Inflammatory macrophage treated with lipopolysaccharide for 1 hour (primary cell): ENCODE measurements around the gene SLC38A3.
A peak's percentile ranks its signal among the peaks of the same experiment; 100 is the strongest.

Source experiments
- DNase-seq, 2 donors: peaks; one replicate each; pipeline ENCODE4 v3.0.0-alpha.2; 2020 to 2022

Gene SLC38A3

GRCh38 chr3:50169232-50169832 lies 35.7 kb upstream of the SLC38A3 start:
- no peak for DNase-seq

- no peak for DNase-seq
Observed at GRCh38 chr3:50169858-50170257, 35.2 kb upstream of the SLC38A3 start.

DNA sequence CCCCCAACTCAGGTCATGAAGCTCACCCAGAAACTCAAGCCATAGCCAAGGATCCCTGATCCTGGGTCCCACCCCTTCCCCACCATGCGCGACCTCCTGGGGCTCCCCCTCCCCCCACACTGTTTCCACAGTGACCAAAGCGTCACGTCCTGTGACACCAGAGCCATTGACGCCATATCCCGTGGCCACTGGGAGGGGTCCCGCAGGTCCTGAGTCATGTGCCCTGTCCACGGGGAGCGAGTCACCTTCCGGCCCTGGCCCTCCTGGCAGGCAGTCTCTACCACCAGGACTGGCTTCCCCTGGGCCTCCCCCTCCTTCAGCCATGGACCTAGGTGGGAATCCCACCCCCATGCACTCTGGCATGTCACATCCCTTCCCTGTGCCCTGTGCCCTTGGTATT lies 34.4 kb upstream of the SLC38A3 start:
- peak in 1 of 2 donors; percentile 22 for DNase-seq

GRCh38 chr3:50171540-50172301 lies 33.4 kb upstream of the SLC38A3 start:
- no peak for DNase-seq

- DNase-seq: no peak
Observed at GRCh38 chr3:50172626-50173220, 32.3 kb upstream of the SLC38A3 start.

DNA sequence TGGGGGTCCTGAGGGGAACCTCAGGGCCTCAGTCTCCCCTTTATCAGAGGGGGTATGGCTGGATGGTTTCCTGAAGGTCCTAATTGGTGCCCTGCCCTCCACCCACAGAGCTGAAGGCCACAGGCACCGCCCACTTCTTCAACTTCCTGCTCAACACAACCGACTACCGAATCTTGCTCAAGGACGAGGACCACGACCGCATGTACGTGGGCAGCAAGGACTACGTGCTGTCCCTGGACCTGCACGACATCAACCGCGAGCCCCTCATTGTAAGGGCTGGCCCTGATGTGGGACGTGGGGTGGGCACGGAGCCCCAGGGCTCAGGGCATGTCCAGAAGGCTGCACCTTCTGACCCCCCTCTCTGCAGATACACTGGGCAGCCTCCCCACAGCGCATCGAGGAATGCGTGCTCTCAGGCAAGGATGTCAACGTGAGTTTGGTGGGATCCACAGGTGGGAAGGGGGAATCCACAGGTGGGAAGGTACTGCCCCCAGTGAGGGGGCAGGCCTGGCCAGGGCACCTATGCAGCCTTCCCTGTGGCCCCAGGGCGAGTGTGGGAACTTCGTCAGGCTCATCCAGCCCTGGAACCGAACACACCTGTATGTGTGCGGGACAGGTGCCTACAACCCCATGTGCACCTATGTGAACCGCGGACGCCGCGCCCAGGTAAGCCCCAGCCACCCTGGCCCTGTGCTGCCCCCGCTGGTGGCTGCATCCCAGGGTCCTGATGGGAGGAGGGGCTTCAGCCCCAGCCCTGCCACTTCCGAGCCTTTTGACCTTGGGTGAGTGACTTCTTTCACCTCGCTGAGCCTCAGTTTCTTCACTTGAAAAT lies 31.2 kb upstream of the SLC38A3 start:
- peak; percentile 58 to 71 for DNase-seq

DNA sequence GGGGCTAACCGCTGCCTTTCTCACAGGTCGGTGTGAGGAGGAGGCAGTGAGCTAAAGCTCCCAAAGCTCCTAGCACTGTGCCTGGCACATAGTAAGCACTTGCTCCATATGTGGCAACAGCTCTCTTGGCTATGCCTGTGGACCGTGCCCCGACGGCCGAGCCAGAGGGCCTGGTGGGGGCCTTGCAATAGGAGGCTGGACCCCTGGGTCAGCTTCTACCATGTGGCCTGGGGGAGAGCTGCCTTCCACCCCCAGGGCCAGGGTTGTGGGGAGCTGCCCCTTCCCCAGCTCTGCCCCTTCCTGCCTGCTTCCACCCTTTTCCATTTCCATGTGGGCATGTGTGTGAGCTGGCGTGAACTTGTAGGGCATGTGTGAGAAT lies 30.6 kb upstream of the SLC38A3 start:
- DNase-seq: no peak

GRCh38 chr3:50174947-50175524 lies 30.0 kb upstream of the SLC38A3 start:
- no peak for DNase-seq

DNA sequence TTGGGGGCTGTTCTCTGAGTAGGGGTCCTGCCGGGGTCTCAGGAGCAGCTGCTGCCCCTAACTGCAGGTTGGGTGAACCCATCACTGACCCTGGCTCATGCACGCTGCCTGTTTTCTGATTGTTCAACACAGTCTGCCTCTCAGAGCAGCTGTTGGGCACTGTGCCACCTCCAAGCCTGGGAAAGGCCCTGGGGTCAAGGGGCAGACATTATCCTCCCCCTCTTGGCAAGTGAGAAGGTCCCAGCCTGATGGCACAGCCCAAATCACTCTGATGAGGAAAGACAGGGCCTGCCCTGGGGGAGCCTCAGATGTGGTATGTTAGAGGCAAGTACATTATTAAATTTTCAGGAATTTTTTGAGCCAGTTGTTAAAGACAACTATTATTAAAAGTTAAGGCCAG lies 27.7 kb upstream of the SLC38A3 start:
- no peak for DNase-seq

GRCh38 chr3:50179710-50180109 lies 25.4 kb upstream of the SLC38A3 start:
- no peak for DNase-seq

DNA sequence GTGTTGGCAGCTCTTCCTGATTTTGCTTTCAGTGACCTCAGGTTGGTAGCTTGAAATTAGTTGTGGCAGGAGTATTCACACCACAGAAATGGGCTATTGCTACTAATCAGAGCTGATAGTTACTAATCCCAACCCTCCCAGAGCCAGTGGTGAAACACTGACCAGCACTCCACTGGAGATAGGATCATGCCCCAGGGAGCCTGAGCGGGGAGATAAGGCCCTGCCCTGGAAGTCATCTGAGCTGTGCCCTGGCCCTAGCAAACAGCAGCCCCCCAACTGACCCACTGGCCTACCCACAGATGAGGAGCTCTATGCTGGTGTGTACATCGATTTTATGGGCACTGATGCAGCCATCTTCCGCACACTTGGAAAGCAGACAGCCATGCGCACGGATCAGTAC lies 23.1 kb upstream of the SLC38A3 start:
- DNase-seq: no peak

DNA sequence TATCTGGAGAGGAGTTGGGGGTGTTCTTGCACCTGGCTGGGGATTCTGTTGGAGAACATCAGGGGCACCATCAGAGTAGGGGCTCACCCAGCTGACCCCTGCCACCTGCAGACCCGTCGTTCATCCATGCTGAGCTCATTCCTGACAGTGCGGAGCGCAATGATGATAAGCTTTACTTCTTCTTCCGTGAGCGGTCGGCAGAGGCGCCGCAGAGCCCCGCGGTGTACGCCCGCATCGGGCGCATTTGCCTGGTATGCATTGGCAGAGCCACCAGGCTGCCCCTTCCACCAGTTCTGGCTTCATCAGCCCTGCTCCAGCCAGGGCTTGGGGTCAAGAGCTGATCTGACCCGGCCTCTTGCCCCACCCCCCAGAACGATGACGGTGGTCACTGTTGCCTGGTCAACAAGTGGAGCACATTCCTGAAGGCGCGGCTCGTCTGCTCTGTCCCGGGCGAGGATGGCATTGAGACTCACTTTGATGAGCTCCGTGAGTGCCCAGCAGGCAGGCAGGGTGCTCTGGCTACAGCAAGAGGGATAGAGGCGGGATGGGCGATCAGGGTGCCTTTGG lies 22.5 kb upstream of the SLC38A3 start:
- no peak for DNase-seq

DNA sequence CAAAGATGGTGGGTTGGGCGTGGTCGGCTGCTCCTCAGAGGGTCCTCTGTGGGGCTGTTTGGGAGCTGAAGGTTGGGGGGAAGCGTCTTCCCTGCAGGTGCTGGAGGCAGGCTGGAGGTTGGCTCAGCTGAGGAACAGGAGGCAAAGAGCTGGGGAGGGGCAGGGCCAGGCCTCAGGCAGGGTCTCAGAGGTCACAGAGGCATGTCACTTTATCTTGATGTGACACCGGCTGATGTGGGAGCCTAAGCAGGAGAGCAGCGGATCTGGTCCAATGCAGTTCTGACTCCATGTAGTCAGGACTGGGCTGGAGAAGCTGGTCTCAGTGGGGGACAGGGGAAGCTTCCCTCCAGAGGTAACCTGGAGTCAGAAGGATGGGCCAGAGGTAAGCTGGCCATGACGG lies 21.3 kb upstream of the SLC38A3 start:
- DNase-seq: no peak

GRCh38 chr3:50184242-50184978 lies 20.7 kb upstream of the SLC38A3 start:
- no peak for DNase-seq

DNA sequence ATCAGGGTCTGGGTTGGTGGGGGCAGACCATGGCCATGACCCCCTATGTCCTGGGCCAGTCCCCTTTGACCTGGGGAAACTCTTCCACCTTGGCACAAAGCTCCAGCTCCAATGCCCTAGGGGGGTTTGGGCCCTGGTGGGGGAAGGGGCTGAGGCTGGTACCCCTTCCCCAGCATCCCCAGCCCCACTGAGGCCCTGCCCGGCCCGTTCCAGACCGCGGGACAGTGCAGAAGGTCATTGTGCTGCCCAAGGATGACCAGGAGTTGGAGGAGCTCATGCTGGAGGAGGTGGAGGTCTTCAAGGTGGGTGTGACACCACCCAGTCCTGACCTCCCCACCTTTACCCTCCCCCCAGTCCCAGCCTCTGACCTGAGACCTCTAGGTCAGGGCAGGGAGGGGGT lies 19.8 kb upstream of the SLC38A3 start:
- DNase-seq: no peak

DNA sequence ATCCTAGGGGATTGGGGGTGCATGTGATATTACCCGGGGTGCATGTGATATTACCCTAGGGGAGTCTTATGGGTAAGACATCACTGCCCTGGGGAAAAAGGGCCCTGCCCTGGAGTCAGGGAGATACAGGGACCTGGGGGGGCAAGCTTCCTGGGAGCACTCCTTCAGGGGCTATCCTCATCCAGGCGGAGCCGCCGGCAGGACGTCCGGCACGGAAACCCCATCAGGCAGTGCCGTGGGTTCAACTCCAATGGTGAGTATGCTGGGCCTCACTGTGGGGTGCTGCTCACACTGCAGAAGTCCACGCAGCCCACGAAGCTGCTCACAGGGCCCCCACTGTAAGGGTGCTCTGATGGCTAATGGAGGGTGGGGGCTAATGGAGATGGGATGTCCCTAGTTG lies 19.0 kb upstream of the SLC38A3 start:
- DNase-seq: no peak

- no peak for DNase-seq
Observed at GRCh38 chr3:50187750-50188149, 17.3 kb upstream of the SLC38A3 start.

- DNase-seq: peak; percentile 68 to 69
Observed at GRCh38 chr3:50189274-50189673, 15.8 kb upstream of the SLC38A3 start.

DNA sequence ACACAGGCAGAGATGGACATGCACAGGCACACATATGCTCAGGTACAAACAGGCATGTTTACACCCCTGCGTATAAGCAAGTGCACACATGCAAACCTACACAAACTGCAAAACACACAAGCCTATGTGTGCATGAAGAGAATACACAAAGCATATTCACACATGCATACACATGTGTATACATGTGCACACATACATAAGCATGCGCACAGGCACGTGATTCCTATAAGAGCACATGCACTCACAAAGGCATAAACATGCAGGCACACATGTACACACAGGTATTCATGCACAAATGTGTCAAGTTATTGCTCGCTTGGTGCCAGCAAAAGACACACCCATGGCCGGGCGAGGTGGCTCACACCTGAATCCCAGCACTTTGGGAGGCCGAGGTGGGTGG lies 15.1 kb upstream of the SLC38A3 start:
- no peak for DNase-seq

- DNase-seq: peak; percentile 29 to 47
Observed at GRCh38 chr3:50190936-50191660, 14.0 kb upstream of the SLC38A3 start, which contains the start of gene GNAT1. TSS of gene GNAT1 (plus strand) at chr3:50191610. CDS start at chr3:50191726, 116 bp downstream.

GRCh38 chr3:50192124-50192523 lies 12.9 kb upstream of the SLC38A3 start:
- DNase-seq: no peak
